Left ventricle myocardium inferior (tissue), 1 donor: Measurements from ENCODE around the gene CARD6. TPM values are rescaled to one million over a fixed set of nuclear protein-coding genes. Genes with fewer than 3 reads are reported as not detected.
A peak's percentile ranks its signal among the peaks of the same experiment; 100 is the strongest.

Experiments
- DNase-seq: peaks from one replicate; pipeline ENCODE4 v3.0.0-alpha.2; 2020
- H3K27ac ChIP-seq: fragments of 200-600 bp; replicated peaks from 2 replicates; pipeline ENCODE4 v1.8.0; 2021
- H3K27me3 ChIP-seq: fragments of 200-600 bp; 2 replicates; pipeline ENCODE4 v1.8.0; 2021; ENCODE audit warnings: low read depth
- H3K36me3 ChIP-seq: fragments of 200-600 bp; 2 replicates; pipeline ENCODE4 v1.8.0; 2021
- H3K4me1 ChIP-seq: fragments of 200-600 bp; 2 replicates; pipeline ENCODE4 v1.8.0; 2021
- H3K4me3 ChIP-seq: fragments of 200-600 bp; 2 replicates; pipeline ENCODE4 v1.8.0; 2021; ENCODE audit warnings: mild to moderate bottlenecking, moderate library complexity
- H3K9me3 ChIP-seq: fragments of 200-600 bp; replicated peaks from 2 replicates; pipeline ENCODE4 v1.8.0; 2021
- intact Hi-C: fragments of 100-400 bp; cut with micrococcal nuclease; formaldehyde crosslinking; loops from one replicate; pipeline ENCODE4 v1.11.0; 2022
- total RNA-seq: library from RNA; stranded (reverse); fragmentation: NEBNext Ultra II Directional; extraction: Animal tissue kit (Norgen Biotek cat#: 25700); gene quantifications from one replicate; pipeline ENCODE4 v1.2.1, GENCODE V29; 2021
- TF ChIP-seq, protein P1 (sequence below): fragments of 200-600 bp; IDR thresholded peaks from 2 replicates; pipeline ENCODE4 v1.8.0; 2021; ENCODE audit warnings: antibody characterized with exemption, mild to moderate bottlenecking, borderline replicate concordance
- donor health status: DM: no; HTN: yes; CAD: no; lungs with severe emphysema.

CARD6 gene
- total RNA-seq, 1 donor from 2014 or later, result 6.1 TPM

- Histone ChIP-seq H3K27ac (peak overlapping the region; percentile 95), H3K4me3 (peak overlapping the region; percentile 98), H3K4me1 (peaks cover 62% of the 10 kb centered on the region), H3K36me3 (no peaks in the 10 kb centered on the region), H3K27me3 (no peaks in the 10 kb centered on the region), H3K9me3 (no peaks in the 10 kb centered on the region)
- intact Hi-C loops, result no loop called here
- TF ChIP-seq, protein P1, sequence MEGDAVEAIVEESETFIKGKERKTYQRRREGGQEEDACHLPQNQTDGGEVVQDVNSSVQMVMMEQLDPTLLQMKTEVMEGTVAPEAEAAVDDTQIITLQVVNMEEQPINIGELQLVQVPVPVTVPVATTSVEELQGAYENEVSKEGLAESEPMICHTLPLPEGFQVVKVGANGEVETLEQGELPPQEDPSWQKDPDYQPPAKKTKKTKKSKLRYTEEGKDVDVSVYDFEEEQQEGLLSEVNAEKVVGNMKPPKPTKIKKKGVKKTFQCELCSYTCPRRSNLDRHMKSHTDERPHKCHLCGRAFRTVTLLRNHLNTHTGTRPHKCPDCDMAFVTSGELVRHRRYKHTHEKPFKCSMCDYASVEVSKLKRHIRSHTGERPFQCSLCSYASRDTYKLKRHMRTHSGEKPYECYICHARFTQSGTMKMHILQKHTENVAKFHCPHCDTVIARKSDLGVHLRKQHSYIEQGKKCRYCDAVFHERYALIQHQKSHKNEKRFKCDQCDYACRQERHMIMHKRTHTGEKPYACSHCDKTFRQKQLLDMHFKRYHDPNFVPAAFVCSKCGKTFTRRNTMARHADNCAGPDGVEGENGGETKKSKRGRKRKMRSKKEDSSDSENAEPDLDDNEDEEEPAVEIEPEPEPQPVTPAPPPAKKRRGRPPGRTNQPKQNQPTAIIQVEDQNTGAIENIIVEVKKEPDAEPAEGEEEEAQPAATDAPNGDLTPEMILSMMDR, result no peak
- DNase-seq, result peak; percentile 82
These were observed 43.7 kb upstream of the CARD6 start for GRCh38 chr5:40797273-40798011.

DNA sequence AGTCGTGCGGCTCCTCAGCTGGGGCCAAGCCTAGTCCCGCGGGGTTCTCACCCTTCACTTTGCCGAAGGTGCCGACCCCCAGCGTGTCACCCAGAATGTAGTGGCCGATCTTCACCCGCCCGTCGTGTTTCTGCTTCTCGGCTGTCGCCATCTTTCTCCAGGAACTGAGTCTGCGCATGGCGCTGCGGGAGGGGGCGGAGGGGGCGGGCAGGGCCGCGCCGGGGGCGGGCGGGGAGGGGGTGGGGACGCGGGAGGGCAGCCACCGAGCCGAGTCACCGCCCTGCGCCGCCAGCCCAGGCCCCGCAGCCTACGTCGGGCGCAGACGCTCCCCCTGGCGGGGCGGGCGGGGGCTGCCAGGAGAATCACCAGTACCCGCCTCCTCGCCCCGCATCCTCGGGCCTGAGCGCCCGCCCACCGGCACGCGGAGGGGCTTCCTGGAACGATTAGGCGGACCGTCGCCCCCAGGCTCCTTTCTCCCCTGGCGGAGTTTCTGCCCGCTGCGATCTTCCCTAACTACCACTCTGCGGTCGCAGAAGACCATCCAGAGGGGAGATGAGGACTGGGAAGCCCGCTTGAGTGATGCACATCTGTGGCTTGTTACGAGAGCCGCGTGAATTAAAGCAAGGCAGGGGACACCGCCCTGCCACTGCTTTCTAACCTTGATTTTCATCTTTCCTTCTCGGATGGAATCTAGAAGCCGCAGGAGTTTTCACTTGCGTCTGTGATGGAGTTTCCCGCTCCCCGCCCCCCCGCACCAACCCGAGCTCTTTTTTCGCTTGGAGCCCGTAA lies 43.0 kb upstream of the CARD6 start, which contains the start of gene PRKAA1:
PRKAA1 (minus strand) TSS at position 363 of the 789 bp plus-strand sequence; CDS start at position 178, 185 bp downstream.
- Histone ChIP-seq H3K4me1 (peaks cover 55% of the 10 kb centered on the region), H3K9me3 (no peaks in the 10 kb centered on the region), H3K4me3 (peak within 1 kb of the TSS; percentile 98), H3K27me3 (no peaks in the 10 kb centered on the region), H3K36me3 (no peaks in the 10 kb centered on the region), H3K27ac (peak within 1 kb of the TSS; percentile 95)
- TF ChIP-seq, protein P1, result peak; percentile 85
- intact Hi-C loops, result no loop called here
- DNase-seq, result peak; percentile 92

DNA sequence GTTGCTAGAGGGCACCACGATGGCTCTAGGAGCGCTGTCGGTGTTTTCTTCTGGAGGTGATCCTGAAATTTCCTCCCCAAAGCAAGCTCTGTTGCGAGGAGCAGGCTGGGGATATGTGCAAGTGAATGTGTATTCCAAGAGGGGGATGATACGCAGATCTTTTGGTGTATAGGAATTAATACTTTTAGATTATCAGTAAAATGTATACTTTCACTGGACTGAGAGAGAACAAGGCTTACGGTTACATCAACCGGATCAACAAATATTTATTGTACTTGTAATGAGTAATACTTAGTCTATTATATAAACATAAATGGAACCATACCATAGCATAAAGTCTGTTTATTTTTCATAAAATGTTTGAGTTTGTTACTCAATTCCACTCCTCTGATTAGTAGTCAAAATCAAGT lies 42.4 kb upstream of the CARD6 start:
- TF ChIP-seq, protein P1, result no peak
- Histone ChIP-seq H3K36me3 (no peaks in the 10 kb centered on the region), H3K27ac (peak overlapping the region; percentile 95), H3K4me3 (peak overlapping the region; percentile 98), H3K4me1 (peaks cover 49% of the 10 kb centered on the region), H3K9me3 (no peaks in the 10 kb centered on the region), H3K27me3 (no peaks in the 10 kb centered on the region)
- DNase-seq, result no peak
- intact Hi-C loops, result no loop called here

DNA sequence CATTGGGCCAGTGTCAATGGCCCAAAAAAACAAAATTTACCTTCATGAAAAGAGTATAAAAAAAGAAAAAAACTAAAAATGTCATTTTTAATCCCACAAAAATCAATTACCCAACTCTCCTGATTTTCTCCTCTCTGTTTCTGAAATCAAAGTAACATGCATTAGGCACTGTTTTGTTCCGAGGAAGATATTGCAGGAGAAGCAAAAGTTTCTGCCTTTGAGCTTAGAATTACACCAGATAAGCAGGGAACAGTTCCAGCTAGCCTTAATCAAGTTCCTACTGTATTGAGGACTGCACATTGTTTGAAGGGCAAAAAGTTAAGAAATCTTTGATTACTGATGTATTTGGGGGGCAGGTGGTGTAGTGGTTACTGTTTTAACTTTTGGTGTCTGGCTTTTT lies 41.9 kb upstream of the CARD6 start:
- H3K27me3 ChIP-seq, result no peaks in the 10 kb centered on the region
- TF ChIP-seq, protein P1, result no peak
- intact Hi-C loops, result no loop called here

DNA sequence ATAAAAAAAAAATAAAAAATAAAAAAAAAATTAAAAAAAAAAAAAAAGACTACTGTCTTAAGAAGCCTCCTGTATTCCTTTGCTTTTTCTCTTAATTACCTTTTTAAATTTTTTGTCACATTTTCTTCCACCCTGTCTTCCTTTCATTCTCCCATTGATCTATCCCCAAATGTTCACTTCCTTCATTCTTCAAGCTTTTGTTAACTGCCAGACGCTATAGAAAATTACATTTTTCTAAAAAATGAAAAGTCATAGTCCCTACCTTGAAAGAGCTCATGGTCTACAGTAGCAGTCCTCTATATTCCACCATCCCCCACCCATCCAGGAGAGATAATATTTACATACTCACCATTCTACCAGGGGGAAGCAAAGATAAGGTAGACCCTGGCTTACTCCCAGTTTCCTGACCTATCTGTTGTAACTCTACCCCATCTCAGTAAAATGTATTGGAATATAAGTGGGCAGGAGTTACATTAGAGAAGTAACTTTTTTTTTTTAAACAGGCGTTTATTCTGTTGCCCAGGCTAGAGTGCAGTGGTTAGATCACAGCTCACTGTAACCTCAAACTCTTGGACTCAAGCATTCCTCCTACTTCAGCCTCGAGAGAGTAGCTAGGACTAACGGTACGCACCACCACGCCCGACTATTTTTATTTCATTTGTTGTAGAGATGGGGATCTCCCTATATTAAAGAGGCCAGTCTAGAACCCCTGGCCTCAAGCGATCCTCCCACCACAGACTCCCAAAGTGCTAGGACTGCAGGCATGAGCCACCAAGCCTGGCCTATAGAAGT lies 39.2 kb upstream of the CARD6 start:
- H3K27ac ChIP-seq, result no peak overlapping the region
- no peak overlapping the region for H3K4me3 ChIP-seq
- H3K9me3 ChIP-seq, result no peaks in the 10 kb centered on the region
- no peaks in the 10 kb centered on the region for H3K36me3 ChIP-seq
- H3K27me3 ChIP-seq, result no peaks in the 10 kb centered on the region
- TF ChIP-seq, protein P1, result no peak
- DNase-seq, result no peak
- intact Hi-C loops, result no loop called here
- peaks cover 22% of the 10 kb centered on the region for H3K4me1 ChIP-seq

More for the DNA sequence above, 41.9 kb upstream of the CARD6 start:
- Histone ChIP-seq H3K27ac (peak overlapping the region; percentile 95), H3K4me3 (peak overlapping the region; percentile 98), H3K36me3 (no peaks in the 10 kb centered on the region), H3K4me1 (peaks cover 46% of the 10 kb centered on the region), H3K9me3 (no peaks in the 10 kb centered on the region)
- DNase-seq, result no peak
